Nephron (organoid): ENCODE results near the gene SINHCAF.

Source experiments
- H3K27ac Mint-ChIP-seq, 3 experiments: 2 replicates each; pipeline ENCODE4 v1.8.0; 2020; ENCODE audit warnings: mixed read lengths in 3 of 3, mild to moderate bottlenecking in 2 of 3, moderate library complexity in 1 of 3
- H3K27me3 Mint-ChIP-seq: 2 replicates; pipeline ENCODE4 v1.8.0; 2021; ENCODE audit warnings: low read depth, mild to moderate bottlenecking, moderate library complexity, mixed read lengths
- H3K36me3 Mint-ChIP-seq: 2 replicates; pipeline ENCODE4 v1.8.0; 2020; ENCODE audit warnings: low read depth, mixed read lengths
- H3K4me1 Mint-ChIP-seq: 2 replicates; pipeline ENCODE4 v1.8.0; 2020; ENCODE audit warnings: mixed read lengths
- H3K4me3 Mint-ChIP-seq, 3 experiments: 2 replicates each; pipeline ENCODE4 v1.8.0; 2020; ENCODE audit warnings: mild to moderate bottlenecking in 3 of 3, mixed read lengths in 3 of 3, moderate library complexity in 2 of 3
- H3K9me3 Mint-ChIP-seq: 2 replicates; pipeline ENCODE4 v1.8.0; 2020; ENCODE audit warnings: mixed read lengths
- CTCF ChIP-seq, 3 experiments: fragments of 200-600 bp; sonication (generic); IDR thresholded peaks; one replicate each; pipeline ENCODE4 v1.5.0; 2021; ENCODE audit warnings: antibody characterized with exemption in 3 of 3; ENCODE audit not compliant: unreplicated experiment in 3 of 3

Gene SINHCAF

GRCh38 chr12:31263661-31264060, 62.3 kb downstream of the SINHCAF start:
- no peaks in the 10 kb centered on the region for H3K27me3 Mint-ChIP-seq
- H3K9me3 Mint-ChIP-seq, result no peaks in the 10 kb centered on the region
- no peak overlapping the region for H3K4me3 Mint-ChIP-seq
- H3K4me1 Mint-ChIP-seq, result peaks cover 6% of the 10 kb centered on the region
- TF ChIP-seq CTCF (IDR thresholded peaks at IDR 0.05; ENCODE audit: unreplicated experiment in 3 of 3), result no peak
- H3K36me3 Mint-ChIP-seq, result no peaks in the 10 kb centered on the region
- no peak overlapping the region for H3K27ac Mint-ChIP-seq

- Mint-ChIP-seq H3K27me3 (no peaks in the 10 kb centered on the region), H3K9me3 (no peaks in the 10 kb centered on the region), H3K27ac (no peak overlapping the region), H3K4me3 (no peak overlapping the region), H3K36me3 (no peaks in the 10 kb centered on the region), H3K4me1 (peaks cover 6% of the 10 kb centered on the region)
- no peak for TF ChIP-seq CTCF (IDR thresholded peaks at IDR 0.05; ENCODE audit: unreplicated experiment in 3 of 3)
Observed at GRCh38 chr12:31261744-31262143, 64.2 kb downstream of the SINHCAF start.

- Mint-ChIP-seq H3K9me3 (no peaks in the 10 kb centered on the region), H3K27me3 (no peaks in the 10 kb centered on the region), H3K4me1 (peaks cover 6% of the 10 kb centered on the region), H3K36me3 (no peaks in the 10 kb centered on the region), H3K27ac (no peak overlapping the region), H3K4me3 (no peak overlapping the region)
- no peak for TF ChIP-seq CTCF (IDR thresholded peaks at IDR 0.05; ENCODE audit: unreplicated experiment in 3 of 3)
Observed at GRCh38 chr12:31260840-31261239, 65.1 kb downstream of the SINHCAF start.

GRCh38 chr12:31259136-31259886, 66.6 kb downstream of the SINHCAF start:
- peaks cover 6% of the 10 kb centered on the region for H3K4me1 Mint-ChIP-seq
- no peaks in the 10 kb centered on the region for H3K27me3 Mint-ChIP-seq
- H3K4me3 Mint-ChIP-seq, result no peak overlapping the region
- H3K9me3 Mint-ChIP-seq, result no peaks in the 10 kb centered on the region
- no peak for TF ChIP-seq CTCF (IDR thresholded peaks at IDR 0.05; ENCODE audit: unreplicated experiment in 3 of 3)
- H3K36me3 Mint-ChIP-seq, result no peaks in the 10 kb centered on the region
- H3K27ac Mint-ChIP-seq, result no peak overlapping the region

GRCh38 chr12:31257784-31258183, 68.2 kb downstream of the SINHCAF start:
- peaks cover 4% of the 10 kb centered on the region for H3K27me3 Mint-ChIP-seq
- H3K4me3 Mint-ChIP-seq, result no peak overlapping the region
- H3K9me3 Mint-ChIP-seq, result no peaks in the 10 kb centered on the region
- peaks cover 6% of the 10 kb centered on the region for H3K4me1 Mint-ChIP-seq
- no peak for TF ChIP-seq CTCF (IDR thresholded peaks at IDR 0.05; ENCODE audit: unreplicated experiment in 3 of 3)
- H3K36me3 Mint-ChIP-seq, result no peaks in the 10 kb centered on the region
- H3K27ac Mint-ChIP-seq, result no peak overlapping the region
